PFSK-1 (cell line): ENCODE measurements around the gene BARHL1.

Source experiments
- FOXP2 ChIP-seq: optimal IDR thresholded peaks from 2 replicates; pipeline ENCODE3; 2011; ENCODE audit warnings: borderline replicate concordance, control low read depth, inconsistent platforms; ENCODE audit not compliant: insufficient read depth; ENCODE audit errors: extremely low read length, extremely low read depth
- POLR2AphosphoS5 ChIP-seq: IDR thresholded peaks from 2 replicates; pipeline ENCODE4 v1.6.1; 2012; ENCODE audit warnings: low read depth, mild to moderate bottlenecking, control low read depth, low read length, moderate library complexity
- REST ChIP-seq, 2 experiments: IDR thresholded peaks; 2 replicates each; pipeline versions ENCODE4 v1.6.1 to v1.8.0; 2011 to 2012; ENCODE audit warnings: low read depth in 2 of 2, low read length in 2 of 2, control low read depth in 1 of 2, inconsistent platforms in 1 of 2, mild to moderate bottlenecking in 1 of 2, moderate library complexity in 1 of 2; ENCODE audit not compliant: insufficient read depth in 1 of 2
- SIN3A ChIP-seq: IDR thresholded peaks from 2 replicates; pipeline ENCODE4 v1.6.1; 2012; ENCODE audit warnings: mild to moderate bottlenecking, low read length, moderate library complexity, borderline replicate concordance; ENCODE audit not compliant: insufficient read depth
- TAF1 ChIP-seq: IDR thresholded peaks from 2 replicates; pipeline ENCODE4 v1.6.1; 2012; ENCODE audit warnings: low read length, control low read depth, borderline replicate concordance; ENCODE audit not compliant: insufficient read depth

BARHL1 gene

GRCh38 chr9:132575005-132575609 lies 7.3 kb upstream of the BARHL1 start:
- TF ChIP-seq TAF1 (no peak), REST (IDR thresholded peaks at IDR 0.05; ENCODE audit: insufficient read depth in 1 of 2, low read depth in 2 of 2, low read length in 2 of 2) (no peak), FOXP2 (no peak), SIN3A (no peak), POLR2AphosphoS5 (no peak)

GRCh38 chr9:132575811-132576210 lies 6.6 kb upstream of the BARHL1 start:
- TF ChIP-seq POLR2AphosphoS5: no peak
- TF ChIP-seq FOXP2: no peak
- TF ChIP-seq SIN3A: no peak
- TF ChIP-seq REST (IDR thresholded peaks at IDR 0.05; ENCODE audit: insufficient read depth in 1 of 2, low read depth in 2 of 2, low read length in 2 of 2): no peak
- no peak for TF ChIP-seq TAF1

- TF ChIP-seq TAF1 (no peak), POLR2AphosphoS5 (no peak), FOXP2 (no peak), REST (IDR thresholded peaks at IDR 0.05; ENCODE audit: insufficient read depth in 1 of 2, low read depth in 2 of 2, low read length in 2 of 2) (no peak), SIN3A (no peak)
These were observed 5.3 kb upstream of the BARHL1 start for GRCh38 chr9:132577119-132577518.

- TF ChIP-seq FOXP2 (no peak), SIN3A (no peak), POLR2AphosphoS5 (no peak), TAF1 (no peak), REST (IDR thresholded peaks at IDR 0.05; ENCODE audit: insufficient read depth in 1 of 2, low read depth in 2 of 2, low read length in 2 of 2) (no peak)
These were observed 4.0 kb upstream of the BARHL1 start for GRCh38 chr9:132578367-132578932.

GRCh38 chr9:132579427-132579798 lies 3.0 kb upstream of the BARHL1 start:
- TF ChIP-seq REST (IDR thresholded peaks at IDR 0.05; ENCODE audit: insufficient read depth in 1 of 2, low read depth in 2 of 2, low read length in 2 of 2) (no peak), SIN3A (no peak), POLR2AphosphoS5 (no peak), FOXP2 (no peak), TAF1 (no peak)
